NCI-H2171 (cell line): ENCODE data around the gene CCND1.
"Not testable (repeated sequence)": the region's sequence is repeated elsewhere in the genome, so short reads cannot be mapped to it uniquely, and the experiment has no call there.

Source experiments
- DNase-seq: peaks from one replicate; lab custom pipeline; 2025; lab: John Stamatoyannopoulos, UW

The CCND1 gene

GRCh38 chr11:69689484-69690319 is 48.7 kb downstream of the CCND1 start:
- DNase-seq = no peak

GRCh38 chr11:69691463-69691862 is 50.5 kb downstream of the CCND1 start:
- no peak for DNase-seq

GRCh38 chr11:69692422-69692821 is 51.5 kb downstream of the CCND1 start:
- DNase-seq = no peak

- peak; percentile 25 for DNase-seq
Observed at GRCh38 chr11:69694781-69695180, 53.8 kb downstream of the CCND1 start.

GRCh38 chr11:69695581-69695980 is 54.6 kb downstream of the CCND1 start:
- DNase-seq = no peak

GRCh38 chr11:69695995-69696394 is 55.0 kb downstream of the CCND1 start:
- not testable (repeated sequence) for DNase-seq

GRCh38 chr11:69696749-69697468 is 56.0 kb downstream of the CCND1 start:
- DNase-seq = no peak

GRCh38 chr11:69697469-69697843 is 56.5 kb downstream of the CCND1 start:
- no peak for DNase-seq

- DNase-seq = no peak
Observed at GRCh38 chr11:69697861-69698260, 56.9 kb downstream of the CCND1 start.

GRCh38 chr11:69698362-69698761 is 57.4 kb downstream of the CCND1 start:
- no peak for DNase-seq

GRCh38 chr11:69699213-69699612 is 58.3 kb downstream of the CCND1 start:
- peak; percentile 71 for DNase-seq

GRCh38 chr11:69700278-69701140 is 59.6 kb downstream of the CCND1 start:
- no peak for DNase-seq

- DNase-seq = no peak
Observed at GRCh38 chr11:69702239-69702691, 61.3 kb downstream of the CCND1 start.

GRCh38 chr11:69702769-69703452 is 62.0 kb downstream of the CCND1 start:
- DNase-seq = no peak

GRCh38 chr11:69703453-69703767 is 62.5 kb downstream of the CCND1 start:
- no peak for DNase-seq
